ENCODE results near the gene ADAMTSL2.

Gene ADAMTSL2

DNA sequence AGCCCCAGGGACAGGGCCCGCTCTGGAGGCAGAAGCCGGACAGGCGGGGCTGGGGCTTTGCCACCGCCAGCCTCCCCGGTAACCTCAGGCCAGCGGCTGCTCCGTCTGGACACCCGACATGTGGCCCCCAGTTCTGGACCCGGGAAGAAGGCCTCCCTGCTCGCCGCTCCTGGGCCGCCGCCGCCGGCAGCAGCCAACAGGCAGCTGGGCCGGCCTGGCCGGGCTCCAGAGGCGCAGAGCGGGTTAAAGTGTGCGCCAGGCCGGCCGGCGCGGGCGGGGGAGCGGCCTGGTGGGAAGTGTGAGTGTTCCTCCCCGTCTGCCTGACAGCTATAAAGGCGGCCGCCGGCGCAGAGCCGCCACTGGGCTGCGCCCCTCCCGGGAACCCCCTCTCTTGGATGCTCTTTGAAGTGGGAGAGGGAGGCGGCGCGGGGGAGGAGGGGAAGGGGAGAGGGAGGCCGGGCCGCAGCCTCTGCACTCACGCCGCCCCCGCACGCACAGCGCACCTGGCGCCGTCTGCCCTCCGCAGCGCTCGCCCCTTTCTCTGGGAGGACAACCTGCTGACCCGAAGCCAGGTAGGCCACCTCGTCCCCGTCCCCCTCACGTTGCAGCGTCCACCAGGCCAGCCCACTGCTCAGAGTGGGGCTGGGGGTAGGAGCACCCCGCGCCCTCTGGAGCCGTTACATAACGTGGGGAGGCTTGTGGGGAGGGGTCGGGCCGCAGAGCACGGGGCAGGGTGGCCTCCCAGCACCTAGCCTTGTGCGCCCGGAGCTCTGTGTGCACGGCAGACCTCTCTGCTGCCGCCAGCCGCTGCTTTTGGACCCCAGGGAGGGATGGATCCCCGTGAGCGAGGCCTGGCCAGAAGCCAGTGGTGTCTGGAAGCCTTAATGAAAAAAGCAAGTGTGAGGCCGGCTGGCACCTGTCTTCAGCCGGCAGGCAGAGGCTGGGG is at the start of gene ADAMTSL2:
Gene ADAMTSL2, plus strand, starts transcription at position 359 of the 946 bp plus-strand sequence. CDS start 2,009 bp downstream, outside the sequence.
- peak; percentile 84 for DNase-seq (ENCODE audit: low read depth, low spot score)

DNA sequence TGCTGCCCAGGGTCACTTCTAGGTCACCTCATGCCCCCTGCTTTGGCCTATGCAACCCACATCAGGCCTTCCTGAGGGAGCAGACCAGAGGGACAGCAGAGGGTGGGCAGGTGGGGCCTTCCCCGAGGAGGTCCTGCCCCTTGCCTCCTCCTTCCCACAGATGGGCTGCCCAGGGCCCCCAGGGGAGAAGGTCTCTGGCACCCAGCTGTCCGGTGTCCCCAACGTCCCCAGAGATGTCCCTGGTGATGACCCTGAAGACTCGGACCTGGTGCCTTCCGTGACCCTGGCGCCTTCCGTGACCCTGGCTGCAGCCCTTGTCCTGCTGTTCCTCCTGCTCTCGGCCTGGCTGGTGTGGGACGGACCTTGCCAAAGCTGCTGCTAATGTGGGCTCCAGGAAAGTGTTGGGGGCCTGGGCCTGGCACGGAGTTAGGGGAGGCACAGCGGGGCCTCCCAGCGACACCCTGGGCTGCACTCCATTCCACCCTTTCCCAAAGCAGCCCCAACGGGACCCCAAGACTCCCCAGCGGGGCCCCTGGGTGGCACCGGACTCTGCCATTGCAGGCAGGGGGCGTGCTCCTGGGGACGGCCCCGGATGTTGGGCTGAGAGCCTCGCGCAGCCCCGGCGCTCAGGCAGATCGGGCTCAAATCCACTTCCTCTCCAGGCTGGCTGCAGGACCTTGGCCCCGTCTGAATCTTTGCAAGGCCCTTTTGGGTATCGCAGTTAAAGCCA is 48.8 kb upstream of the ADAMTSL2 start:
- DNase-seq (ENCODE audit: low read depth, low spot score), result no peak

DNA sequence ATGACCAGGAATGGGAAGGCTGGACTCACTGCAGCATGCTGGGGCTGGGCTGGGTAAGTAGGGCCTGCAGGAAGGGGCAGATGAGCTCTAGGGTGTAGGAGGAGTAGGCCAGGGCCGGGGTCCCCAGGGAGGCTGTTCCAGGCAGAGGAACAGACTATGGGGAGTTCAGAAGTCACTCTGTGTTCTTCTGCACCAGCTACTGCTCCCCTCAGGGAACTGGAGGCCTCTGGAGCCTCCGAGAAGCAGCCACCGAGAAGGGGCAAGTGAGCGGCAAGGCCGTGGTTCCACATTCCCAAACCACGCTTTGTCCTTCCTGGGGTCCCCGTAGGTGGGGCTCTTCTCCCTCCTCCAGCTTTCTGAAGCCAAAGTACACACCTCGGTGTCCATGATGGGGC is 47.2 kb upstream of the ADAMTSL2 start:
- no peak for DNase-seq (ENCODE audit: low read depth, low spot score)

DNA sequence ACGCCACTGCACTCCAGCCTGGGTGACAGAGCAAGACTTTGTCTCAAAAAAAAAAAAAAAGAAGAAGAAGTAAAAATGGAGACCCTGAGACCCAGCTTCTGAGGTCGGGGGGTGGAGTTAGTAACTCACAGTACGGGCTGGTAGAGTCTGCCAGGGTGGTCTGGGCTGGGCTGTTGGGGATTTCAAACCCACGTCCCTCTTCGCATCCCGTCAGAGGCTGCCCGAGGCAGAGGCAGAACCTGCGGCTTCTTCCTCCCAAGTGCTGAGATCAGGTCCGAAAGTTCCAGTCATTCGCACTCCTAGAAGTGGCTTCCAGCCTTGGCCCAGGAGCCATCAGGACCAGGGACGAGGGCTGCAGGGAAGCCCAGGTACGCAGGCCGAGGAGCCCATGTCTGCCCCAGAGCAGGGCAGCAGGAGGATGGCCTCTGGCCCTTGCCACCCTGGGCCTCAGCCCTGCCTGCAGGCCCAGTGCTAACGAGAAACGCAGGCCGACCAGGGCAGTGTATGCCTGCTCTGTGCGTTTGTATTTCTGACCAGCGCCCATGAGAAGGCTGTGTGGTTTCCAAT is 45.7 kb upstream of the ADAMTSL2 start:
- DNase-seq (ENCODE audit: low read depth, low spot score), result no peak

DNA sequence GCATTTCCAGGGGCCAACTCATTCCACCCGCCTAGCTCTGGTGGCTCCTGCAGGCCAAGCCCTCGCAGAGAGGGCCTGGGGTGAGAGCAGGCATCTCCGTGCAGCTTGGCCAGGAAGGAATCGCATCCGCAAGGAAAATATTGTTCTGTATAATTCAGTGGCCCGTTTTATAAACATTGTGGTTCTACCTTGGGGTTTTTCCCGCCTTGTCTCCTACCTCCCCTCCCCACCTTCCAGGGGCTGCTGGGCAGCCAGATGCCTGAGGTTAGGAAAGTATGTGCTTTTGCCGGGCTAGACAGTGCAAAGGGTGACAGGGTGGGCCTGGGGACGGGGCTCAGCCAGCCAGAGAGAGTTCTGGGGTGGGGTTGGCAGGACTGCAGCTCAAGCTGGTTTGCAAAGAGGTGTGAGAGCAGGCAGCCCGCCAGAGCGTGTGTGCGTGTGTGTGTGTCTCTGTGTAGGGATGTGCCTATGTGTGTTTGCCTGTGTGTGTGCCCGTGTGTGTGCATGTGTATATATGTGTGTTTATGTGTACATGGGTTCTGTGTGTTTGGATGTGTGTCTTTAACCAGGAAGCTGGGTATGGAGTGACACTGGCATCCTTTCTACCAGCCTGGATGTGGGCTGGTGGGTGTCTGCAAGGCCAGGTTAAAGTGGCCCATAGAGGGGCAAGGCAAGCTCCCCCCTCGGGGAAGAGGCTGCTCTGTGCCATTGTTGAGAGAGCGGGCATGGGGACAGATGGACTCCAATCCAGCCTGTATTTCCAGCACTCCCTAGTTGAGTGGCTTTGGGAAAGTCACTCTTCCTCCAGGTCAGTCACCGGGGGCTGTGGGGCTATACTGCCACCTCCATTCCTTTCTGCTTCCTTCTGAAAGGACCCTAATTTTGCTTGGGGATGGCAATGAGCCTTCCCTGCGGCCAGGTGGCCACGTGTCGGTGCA is 45.0 kb upstream of the ADAMTSL2 start:
- peak; percentile 82 for DNase-seq (ENCODE audit: low read depth, low spot score)

DNA sequence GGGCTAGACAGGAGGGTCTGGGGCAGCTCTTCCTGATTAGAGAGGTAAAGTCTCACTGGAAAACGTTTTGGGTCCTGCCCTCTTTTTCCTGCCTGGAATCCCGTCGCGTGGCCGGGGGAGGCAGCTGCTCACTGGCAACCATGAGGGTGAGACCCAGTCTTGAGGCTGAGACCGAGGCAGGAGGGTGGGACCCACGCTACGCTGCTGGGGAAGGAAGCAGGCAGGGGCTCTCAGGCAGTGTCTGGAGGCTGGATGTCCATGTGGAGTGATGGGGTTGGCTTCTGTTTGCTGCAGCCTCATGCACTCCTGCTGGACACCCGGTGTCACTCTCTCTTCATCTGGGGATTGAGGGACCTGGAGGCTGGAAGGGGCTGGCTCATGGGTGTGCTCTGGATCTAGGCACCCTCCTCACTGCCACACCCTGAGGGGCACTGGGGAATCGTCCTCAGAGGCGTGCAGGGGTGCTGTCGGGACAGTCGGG is 44.3 kb upstream of the ADAMTSL2 start:
- DNase-seq (ENCODE audit: low read depth, low spot score), result no peak

DNA sequence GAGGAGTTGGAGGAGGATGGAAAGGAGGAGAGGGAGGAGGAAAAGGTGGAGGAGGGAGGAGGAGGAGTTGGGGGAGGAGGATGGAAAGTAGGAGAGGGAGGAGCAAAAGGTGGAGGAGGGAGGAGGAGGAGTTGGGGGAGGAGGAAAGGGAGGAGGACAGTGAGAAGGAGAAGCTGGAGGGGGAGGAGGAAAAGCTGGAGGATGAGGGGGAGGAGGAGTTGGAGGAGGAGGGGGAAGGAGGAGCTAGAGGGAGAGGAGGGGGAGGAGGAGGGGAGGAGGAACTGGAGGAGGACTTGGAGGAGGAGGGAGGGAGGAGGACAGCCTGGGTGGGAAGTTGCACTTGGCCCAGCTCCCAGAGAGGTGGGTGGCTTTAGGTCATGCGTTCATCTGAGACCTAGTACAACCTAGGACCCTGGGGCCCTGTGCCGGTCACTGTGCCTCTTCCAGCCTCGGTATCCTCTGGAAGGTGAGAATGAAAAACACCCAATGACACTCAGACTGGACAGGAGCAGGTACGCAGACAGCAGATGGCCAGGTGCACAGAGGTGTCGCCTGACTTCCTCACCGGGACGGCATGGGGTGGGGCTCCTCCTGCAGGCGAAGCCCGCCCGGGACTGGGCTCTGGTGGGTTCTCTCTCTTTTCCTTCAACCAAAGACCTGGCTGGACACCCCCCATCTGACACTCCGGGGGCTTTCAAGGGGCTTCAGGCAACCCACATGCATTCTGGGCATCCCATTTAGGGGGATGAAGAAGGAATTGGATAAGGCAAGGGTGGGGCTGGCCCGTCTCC is 43.4 kb upstream of the ADAMTSL2 start:
- DNase-seq (ENCODE audit: low read depth, low spot score), result no peak

DNA sequence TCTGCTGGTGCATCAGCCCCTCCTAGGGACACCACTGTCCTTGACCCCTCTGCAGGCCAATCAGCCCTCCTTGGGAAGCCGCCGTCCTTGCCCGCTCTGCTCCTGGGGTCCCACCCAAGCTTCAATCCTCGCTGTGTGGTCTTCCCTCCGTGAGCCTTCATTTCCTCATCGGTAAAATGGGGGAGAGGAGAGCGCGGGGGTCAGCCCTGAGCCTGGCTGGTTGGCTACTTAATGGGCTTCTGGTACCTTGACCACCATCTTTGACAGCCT is 42.9 kb upstream of the ADAMTSL2 start:
- no peak for DNase-seq (ENCODE audit: low read depth, low spot score)

DNA sequence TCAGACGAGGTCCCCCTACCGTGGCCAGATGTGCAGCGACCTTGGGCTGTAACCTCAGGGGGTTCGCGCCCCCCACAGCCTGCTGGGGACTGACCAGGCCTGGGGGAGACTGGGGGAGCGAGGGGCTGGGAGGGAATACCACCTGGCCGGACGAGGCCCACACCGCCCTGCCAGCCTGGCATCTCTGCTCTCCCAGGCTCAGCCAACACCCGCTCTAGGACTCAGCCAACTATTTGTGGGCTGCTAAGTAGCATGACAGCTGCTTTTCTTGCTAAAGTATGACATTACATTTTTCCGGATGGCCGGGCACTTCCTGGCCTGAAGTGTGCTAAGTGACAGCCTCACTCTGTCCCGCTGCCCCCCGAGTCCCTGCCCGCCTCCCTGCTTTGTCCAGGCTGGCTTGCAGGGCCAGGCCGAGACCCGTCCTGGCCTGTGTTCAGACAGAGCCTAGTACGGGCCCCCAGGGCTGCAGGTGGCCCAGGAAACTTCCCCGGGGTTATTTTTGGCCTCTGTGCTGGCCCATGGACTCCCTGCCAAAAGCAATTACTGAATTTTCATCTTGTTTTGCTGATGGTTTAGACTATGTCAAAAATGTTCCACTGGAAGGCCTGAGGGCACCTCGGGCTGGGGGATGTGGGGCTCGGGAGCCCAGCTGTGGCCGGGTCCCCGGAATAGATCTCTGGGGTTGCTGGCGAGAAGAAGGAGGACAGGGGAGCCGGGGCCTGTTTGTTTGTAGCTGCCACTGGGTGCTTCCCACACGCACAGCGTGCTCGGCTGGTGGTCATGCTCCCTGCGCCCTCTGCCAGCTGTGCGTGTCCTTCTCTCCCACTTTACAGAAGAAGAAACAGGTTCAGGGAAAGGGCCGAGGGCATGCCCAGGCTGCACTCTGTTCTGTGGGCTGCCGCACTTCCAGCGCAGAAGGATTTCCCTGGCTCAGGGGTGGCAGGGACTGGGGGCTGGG is 42.2 kb upstream of the ADAMTSL2 start:
- peak; percentile 71 for DNase-seq (ENCODE audit: low read depth, low spot score)

DNA sequence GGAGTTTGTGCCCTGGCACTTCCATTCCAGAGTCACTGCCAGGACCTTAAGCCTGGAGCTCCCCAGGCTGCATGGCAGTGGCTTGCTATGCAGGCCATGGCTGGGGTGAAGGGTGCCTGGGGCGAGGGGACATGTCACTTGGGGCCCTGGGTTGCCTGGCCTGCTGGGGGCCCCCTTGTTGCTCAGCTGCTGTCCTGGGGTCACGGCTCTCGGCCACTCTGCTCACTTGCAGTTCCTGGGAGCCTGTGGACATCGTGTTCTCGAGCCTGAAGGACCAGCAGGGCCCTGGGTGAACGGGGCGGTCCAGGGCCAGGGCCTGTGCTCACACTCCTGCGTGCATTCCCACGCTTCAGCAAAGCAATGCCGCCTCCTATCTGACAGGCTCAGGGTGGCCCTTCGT is 41.1 kb upstream of the ADAMTSL2 start:
- no peak for DNase-seq (ENCODE audit: low read depth, low spot score)

DNA sequence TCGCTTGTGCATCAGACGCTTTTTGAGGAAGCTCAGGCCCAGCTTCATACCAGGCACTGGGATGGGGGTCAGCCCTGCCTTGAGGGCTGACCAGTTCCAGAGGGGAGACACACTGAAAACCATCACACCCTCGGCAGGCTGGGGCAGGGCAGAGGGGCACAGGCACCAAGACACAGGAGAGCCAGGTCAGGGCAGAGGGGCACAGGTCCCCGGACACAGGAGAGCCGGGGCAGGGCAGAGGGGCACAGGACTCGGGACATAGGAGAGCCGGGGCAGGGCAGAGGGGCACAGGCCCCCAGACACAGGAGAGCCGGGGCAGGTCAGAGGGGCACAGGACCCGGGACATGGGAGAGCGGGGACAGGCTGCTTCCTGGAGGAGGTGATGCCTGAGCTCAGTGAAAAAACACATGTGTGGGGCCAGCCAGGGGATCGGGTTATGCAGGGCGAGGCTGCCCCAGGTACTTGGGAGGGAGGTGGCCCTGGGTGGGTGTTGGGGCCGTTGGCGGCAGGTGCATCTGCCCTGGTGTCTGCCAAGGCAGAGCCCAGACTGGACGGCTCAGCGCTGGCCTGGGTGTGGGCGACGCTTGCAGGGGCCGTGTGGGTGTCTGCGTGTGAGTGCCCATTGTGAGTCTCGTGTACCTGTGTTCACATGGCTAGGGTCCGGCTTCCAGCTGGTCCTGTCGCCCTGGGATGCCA is 40.5 kb upstream of the ADAMTSL2 start:
- no peak for DNase-seq (ENCODE audit: low read depth, low spot score)

DNA sequence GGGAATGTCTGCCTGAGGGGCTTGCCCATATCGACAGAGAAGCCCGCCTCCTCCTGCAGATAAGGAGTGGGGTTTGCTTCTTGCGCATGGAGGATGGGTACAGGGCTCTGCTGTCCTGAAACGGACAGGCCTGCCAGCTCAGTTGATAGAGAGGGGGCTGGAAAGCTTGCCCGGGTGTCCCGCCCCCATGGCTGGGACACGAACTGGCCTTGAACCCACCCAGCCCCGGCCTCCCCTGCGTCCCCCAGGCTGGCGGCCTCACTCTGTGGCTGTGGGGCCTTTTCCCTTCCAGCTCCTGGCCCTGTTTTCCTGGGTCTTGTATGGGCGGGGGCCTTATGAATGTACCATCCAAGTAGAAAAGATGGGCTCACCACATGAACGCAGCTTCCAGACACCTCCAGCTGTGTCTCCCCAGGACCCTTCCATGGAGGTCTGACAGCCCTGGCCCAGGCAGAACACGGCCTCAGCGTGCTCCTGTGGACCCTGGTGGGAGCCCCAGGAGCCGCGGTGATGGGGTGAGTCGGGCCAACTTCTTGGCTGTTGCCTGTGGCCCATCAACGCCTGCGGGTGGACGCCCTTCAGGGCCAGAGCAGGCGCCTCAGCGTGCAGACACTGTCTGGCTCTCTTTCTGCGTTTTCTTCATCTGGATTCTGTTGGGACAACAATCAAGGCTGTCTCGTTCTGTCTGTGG is 39.7 kb upstream of the ADAMTSL2 start:
- no peak for DNase-seq (ENCODE audit: low read depth, low spot score)

DNA sequence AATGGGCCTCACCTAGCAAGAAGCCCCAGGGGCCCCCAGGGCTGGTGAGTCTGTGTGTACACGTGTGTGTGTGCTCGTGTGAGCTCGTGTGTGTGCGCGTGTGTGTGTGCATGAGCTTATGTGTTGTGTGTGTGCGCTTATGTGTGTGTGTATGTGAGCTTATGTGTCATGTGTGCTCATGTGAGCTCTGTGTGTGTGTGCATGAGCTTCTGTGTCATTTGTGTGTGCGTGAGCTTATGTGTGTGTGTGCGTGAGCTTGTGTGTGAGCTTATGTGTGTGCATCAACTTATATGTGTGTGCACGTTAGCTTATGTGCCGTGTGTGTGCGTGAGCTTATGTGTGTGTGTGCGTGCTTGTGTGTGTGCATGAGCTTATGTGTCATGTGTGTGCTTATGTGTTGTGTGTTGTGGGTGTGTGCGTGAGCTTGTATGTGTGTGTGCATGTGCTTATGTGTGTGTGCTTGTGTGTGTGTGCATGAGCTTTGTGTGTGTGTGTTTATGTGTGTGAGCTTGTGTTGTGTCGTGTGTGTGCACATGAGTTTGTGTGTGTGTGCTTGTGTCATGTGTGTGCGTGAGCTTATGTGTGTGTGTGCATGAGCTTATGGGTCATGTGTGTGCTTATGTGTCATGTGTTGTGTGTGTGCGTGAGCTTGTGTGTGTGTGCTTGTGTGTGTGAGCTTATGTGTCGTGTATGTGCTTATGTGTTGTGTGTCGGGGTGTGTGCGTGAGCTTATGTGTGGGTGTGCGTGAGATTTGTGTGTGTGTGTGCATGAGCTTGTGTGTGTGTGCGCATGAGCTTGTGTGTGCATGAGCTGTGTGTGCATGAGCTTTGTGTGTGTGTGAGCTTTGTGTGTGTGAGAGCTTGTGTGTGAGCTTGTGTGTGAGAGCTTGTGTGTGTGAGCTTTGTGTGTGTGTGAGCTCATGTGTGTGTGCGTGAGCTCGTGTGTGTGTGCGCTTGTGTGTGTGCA is 38.9 kb upstream of the ADAMTSL2 start:
- no peak for DNase-seq (ENCODE audit: low read depth, low spot score)

DNA sequence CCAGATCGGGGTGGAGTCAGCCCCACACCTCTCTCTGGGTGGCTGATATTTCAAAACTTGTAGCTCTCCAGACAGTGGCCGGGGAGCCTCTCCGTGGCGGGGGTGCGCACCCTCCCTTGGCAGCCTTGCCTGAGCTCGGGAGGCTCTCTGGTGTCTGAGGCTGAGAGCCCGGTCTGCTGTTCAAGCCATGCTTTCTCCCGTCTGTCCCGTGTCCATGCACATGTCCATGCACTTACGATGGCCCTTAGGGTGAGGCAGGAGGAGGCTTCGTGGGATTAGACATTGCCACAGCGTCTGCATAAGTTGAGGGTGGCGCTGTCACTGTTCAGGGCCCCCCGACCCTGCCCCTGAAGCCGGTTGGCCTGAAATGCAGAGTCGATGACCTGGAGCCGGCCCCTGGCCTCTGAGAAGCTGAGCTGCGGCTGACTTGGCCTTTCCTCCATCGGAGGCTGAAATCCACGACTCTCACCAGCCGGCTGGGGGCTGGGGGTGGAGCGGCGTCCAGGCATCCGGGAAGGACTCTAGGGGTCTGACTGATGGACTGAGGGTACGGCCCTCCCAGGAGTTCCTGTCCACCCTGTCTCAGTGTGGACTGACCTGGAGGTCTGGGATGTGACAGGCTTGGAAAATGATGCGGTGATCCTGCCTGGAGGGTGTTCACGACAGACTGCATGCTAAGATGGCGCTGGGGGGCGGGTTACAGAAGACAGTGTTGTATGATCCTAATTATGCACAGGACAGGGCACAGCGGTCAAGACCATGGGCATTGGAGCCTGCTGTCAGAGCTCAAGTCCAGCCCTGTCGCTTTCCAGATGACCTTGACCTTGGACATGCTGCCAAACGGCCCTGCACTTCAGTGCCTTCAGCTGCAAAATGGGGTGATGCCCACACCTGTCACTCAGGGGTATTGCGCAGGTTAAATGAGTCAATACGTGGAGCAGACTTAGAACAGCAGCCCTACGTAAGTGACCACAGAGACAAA is 37.4 kb upstream of the ADAMTSL2 start:
- DNase-seq (ENCODE audit: low read depth, low spot score), result no peak

DNA sequence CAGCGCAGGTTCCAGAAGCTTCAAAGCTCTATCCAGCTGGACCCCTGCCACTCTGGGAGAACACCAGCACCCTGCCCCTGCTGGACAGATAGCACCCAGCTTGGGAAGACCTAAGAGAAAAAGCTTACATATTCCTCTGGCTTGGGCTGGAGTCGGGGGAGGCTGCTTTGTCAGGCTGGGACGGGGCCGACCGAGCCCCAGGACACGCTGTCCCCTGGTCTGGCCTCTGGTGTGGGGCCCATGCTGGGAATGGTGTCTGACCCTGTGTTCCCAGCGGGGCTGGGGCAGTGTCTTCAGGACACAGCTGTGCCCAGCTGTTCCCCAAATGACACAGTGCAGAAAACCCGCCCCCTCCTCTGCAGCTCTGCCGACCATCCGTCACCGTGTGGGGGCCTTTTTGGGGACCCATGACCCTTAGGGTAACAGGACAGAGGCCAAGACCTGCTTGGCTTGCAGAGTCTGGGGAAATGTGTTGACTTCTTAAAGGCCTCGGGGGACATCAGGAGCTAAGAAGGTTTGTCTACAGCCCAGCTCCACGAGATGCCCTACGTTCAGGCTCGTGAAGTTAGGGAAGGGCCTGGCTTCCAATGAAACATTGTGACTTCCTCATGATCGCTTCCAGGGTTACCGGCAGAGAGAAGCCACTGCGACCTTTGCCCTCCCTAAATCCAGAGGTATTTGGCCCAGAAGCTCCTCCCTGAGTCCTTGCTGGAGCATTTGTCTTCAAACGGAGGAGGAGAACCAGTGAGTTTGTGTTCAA is 35.2 kb upstream of the ADAMTSL2 start:
- DNase-seq (ENCODE audit: low read depth, low spot score), result no peak
